ENCODE results near the gene DOCK4. TPM values are rescaled to one million over a fixed set of nuclear protein-coding genes. Genes with fewer than 3 reads are reported as not detected.

DOCK4 gene
- total and polyA plus RNA-seq, 5 donors from 2014 or later = 0.44 TPM; not detected in 4

GRCh38 chr7:111763221-111763801, 442.9 kb downstream of the DOCK4 start:
- no peak for ATAC-seq (ENCODE audit: low read depth in 2 of 2)

GRCh38 chr7:111762799-111763198, 443.4 kb downstream of the DOCK4 start:
- H3K36me3 Mint-ChIP-seq = no peaks in the 10 kb centered on the region
- no peaks in the 10 kb centered on the region for H3K36me3 ChIP-seq (ENCODE audit: control insufficient read depth, insufficient read depth, low read length)
- H3K27ac ChIP-seq (ENCODE audit: insufficient read depth, low read length, poor library complexity, severe bottlenecking) = no peak overlapping the region

More at GRCh38 chr7:111763221-111763801, 442.9 kb downstream of the DOCK4 start:
- Histone ChIP-seq H3K4me1 (ENCODE audit: control insufficient read depth, insufficient read depth, low read length, poor library complexity, severe bottlenecking) (no peaks in the 10 kb centered on the region), H3K9me3 (ENCODE audit: control insufficient read depth in 2 of 2, low read length in 2 of 2) (no peaks in the 10 kb centered on the region), H3K27me3 (ENCODE audit: control insufficient read depth, insufficient read depth, low read length) (no peaks in the 10 kb centered on the region), H3K4me3 (ENCODE audit: low read depth, low read length) (no peak overlapping the region), H3K36me3 (ENCODE audit: control insufficient read depth, insufficient read depth, low read length) (no peaks in the 10 kb centered on the region), H3K27ac (ENCODE audit: insufficient read depth, low read length, poor library complexity, severe bottlenecking) (no peak overlapping the region)
- DNase-seq = peak in 1 of 3 donors; percentile 9
- H3K27me3 Mint-ChIP-seq = peaks cover 11% of the 10 kb centered on the region
- no peak overlapping the region for H3K27ac Mint-ChIP-seq
- no peak overlapping the region for H3K4me3 Mint-ChIP-seq
- H3K4me1 Mint-ChIP-seq = no peaks in the 10 kb centered on the region
- no peaks in the 10 kb centered on the region for H3K9me3 Mint-ChIP-seq
- H3K36me3 Mint-ChIP-seq = no peaks in the 10 kb centered on the region

DNA sequence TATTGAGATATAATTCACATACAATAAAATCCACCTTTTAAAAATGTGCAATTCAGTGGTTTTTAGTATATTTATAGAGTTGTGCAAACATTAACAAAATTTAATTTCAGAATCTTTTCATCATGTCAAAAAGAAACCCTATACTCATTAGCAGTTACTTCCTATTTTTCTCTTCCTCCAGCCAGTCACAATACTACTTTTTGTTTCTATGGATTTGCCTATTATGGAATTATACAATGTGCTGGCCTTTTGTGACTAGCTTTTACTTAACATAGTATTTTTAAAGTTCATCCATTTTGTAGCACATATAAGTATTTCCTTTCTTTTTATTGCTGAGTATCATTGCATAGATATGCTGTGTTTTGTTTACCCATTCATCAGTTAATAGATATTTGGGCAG, 444.0 kb downstream of the DOCK4 start:
- no peak overlapping the region for H3K4me3 ChIP-seq (ENCODE audit: low read depth, low read length)
- Mint-ChIP-seq H3K27me3 (peaks cover 8% of the 10 kb centered on the region), H3K36me3 (no peaks in the 10 kb centered on the region), H3K4me3 (no peak overlapping the region), H3K4me1 (no peaks in the 10 kb centered on the region), H3K9me3 (no peaks in the 10 kb centered on the region), H3K27ac (no peak overlapping the region)
- H3K36me3 ChIP-seq (ENCODE audit: control insufficient read depth, insufficient read depth, low read length) = no peaks in the 10 kb centered on the region
- no peak for ATAC-seq (ENCODE audit: low read depth in 2 of 2)
- H3K27me3 ChIP-seq (ENCODE audit: control insufficient read depth, insufficient read depth, low read length) = no peaks in the 10 kb centered on the region
- DNase-seq = no peak
- no peaks in the 10 kb centered on the region for H3K4me1 ChIP-seq (ENCODE audit: control insufficient read depth, insufficient read depth, low read length, poor library complexity, severe bottlenecking)
- H3K27ac ChIP-seq (ENCODE audit: insufficient read depth, low read length, poor library complexity, severe bottlenecking) = no peak overlapping the region
- no peaks in the 10 kb centered on the region for H3K9me3 ChIP-seq (ENCODE audit: control insufficient read depth in 2 of 2, low read length in 2 of 2)

More at GRCh38 chr7:111762799-111763198, 443.4 kb downstream of the DOCK4 start:
- H3K4me1 ChIP-seq (ENCODE audit: control insufficient read depth, insufficient read depth, low read length, poor library complexity, severe bottlenecking) = no peaks in the 10 kb centered on the region
- ATAC-seq (ENCODE audit: low read depth in 2 of 2) (no peak), DNase-seq (no peak)
- no peaks in the 10 kb centered on the region for H3K9me3 ChIP-seq (ENCODE audit: control insufficient read depth in 2 of 2, low read length in 2 of 2)
- H3K27me3 ChIP-seq (ENCODE audit: control insufficient read depth, insufficient read depth, low read length) = no peaks in the 10 kb centered on the region
- Mint-ChIP-seq H3K27ac (no peak overlapping the region), H3K4me3 (no peak overlapping the region), H3K4me1 (no peaks in the 10 kb centered on the region), H3K9me3 (no peaks in the 10 kb centered on the region), H3K27me3 (peaks cover 11% of the 10 kb centered on the region)
- H3K4me3 ChIP-seq (ENCODE audit: low read depth, low read length) = no peak overlapping the region

GRCh38 chr7:111760043-111760442, 446.2 kb downstream of the DOCK4 start:
- Mint-ChIP-seq H3K4me1 (no peaks in the 10 kb centered on the region), H3K27me3 (peaks cover 7% of the 10 kb centered on the region)
- no peaks in the 10 kb centered on the region for H3K9me3 ChIP-seq (ENCODE audit: control insufficient read depth in 2 of 2, low read length in 2 of 2)

GRCh38 chr7:111758332-111758731, 447.9 kb downstream of the DOCK4 start:
- Mint-ChIP-seq H3K27ac (no peak overlapping the region), H3K4me1 (no peaks in the 10 kb centered on the region), H3K4me3 (no peak overlapping the region), H3K36me3 (no peaks in the 10 kb centered on the region), H3K9me3 (no peaks in the 10 kb centered on the region), H3K27me3 (no peaks in the 10 kb centered on the region)
- H3K27me3 ChIP-seq (ENCODE audit: control insufficient read depth, insufficient read depth, low read length) = no peaks in the 10 kb centered on the region
- H3K4me3 ChIP-seq (ENCODE audit: low read depth, low read length) = no peak overlapping the region
- ATAC-seq (ENCODE audit: low read depth in 2 of 2) = no peak
- no peaks in the 10 kb centered on the region for H3K4me1 ChIP-seq (ENCODE audit: control insufficient read depth, insufficient read depth, low read length, poor library complexity, severe bottlenecking)
- H3K9me3 ChIP-seq (ENCODE audit: control insufficient read depth in 2 of 2, low read length in 2 of 2) = no peaks in the 10 kb centered on the region
- no peaks in the 10 kb centered on the region for H3K36me3 ChIP-seq (ENCODE audit: control insufficient read depth, insufficient read depth, low read length)
- H3K27ac ChIP-seq (ENCODE audit: insufficient read depth, low read length, poor library complexity, severe bottlenecking) = no peak overlapping the region
- no peak for DNase-seq

More at GRCh38 chr7:111760043-111760442, 446.2 kb downstream of the DOCK4 start:
- DNase-seq (no peak), ATAC-seq (ENCODE audit: low read depth in 2 of 2) (no peak)
- Histone ChIP-seq H3K36me3 (ENCODE audit: control insufficient read depth, insufficient read depth, low read length) (no peaks in the 10 kb centered on the region), H3K4me3 (ENCODE audit: low read depth, low read length) (no peak overlapping the region), H3K27me3 (ENCODE audit: control insufficient read depth, insufficient read depth, low read length) (no peaks in the 10 kb centered on the region), H3K4me1 (ENCODE audit: control insufficient read depth, insufficient read depth, low read length, poor library complexity, severe bottlenecking) (no peaks in the 10 kb centered on the region), H3K27ac (ENCODE audit: insufficient read depth, low read length, poor library complexity, severe bottlenecking) (no peak overlapping the region)
- H3K9me3 Mint-ChIP-seq = no peaks in the 10 kb centered on the region
- H3K36me3 Mint-ChIP-seq = no peaks in the 10 kb centered on the region
- no peak overlapping the region for H3K4me3 Mint-ChIP-seq
- no peak overlapping the region for H3K27ac Mint-ChIP-seq

DNA sequence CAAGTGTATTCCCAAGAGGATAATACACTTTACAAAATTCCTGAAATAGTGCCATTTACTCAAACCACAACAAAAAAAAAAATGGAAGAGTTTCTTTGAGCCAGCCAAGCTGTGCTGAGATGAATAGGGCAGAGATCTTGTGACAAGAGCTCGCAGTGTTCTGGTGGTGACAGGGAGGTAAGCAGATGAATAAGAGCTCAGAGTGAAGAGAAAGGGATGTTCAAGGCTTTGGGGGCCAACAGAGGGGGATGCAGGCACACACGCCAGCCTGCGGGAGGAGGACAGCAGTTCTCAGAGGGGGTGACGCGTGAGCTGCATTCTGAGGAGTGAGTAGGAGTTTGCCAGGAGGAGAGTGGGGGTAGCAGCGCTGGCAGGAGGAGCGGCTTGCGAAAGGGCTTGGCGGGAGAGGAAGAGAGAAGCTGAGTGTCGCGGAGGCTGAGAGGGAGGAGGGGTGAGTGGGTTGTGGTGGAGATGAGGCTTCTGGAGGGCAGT, 449.5 kb downstream of the DOCK4 start:
- Mint-ChIP-seq H3K4me3 (no peak overlapping the region), H3K27me3 (no peaks in the 10 kb centered on the region), H3K4me1 (no peaks in the 10 kb centered on the region), H3K27ac (peak overlapping the region in 1 of 3 donors; percentile 92), H3K36me3 (no peaks in the 10 kb centered on the region), H3K9me3 (no peaks in the 10 kb centered on the region)
- Histone ChIP-seq H3K36me3 (ENCODE audit: control insufficient read depth, insufficient read depth, low read length) (no peaks in the 10 kb centered on the region), H3K9me3 (ENCODE audit: control insufficient read depth in 2 of 2, low read length in 2 of 2) (no peaks in the 10 kb centered on the region), H3K4me1 (ENCODE audit: control insufficient read depth, insufficient read depth, low read length, poor library complexity, severe bottlenecking) (no peaks in the 10 kb centered on the region), H3K27me3 (ENCODE audit: control insufficient read depth, insufficient read depth, low read length) (no peaks in the 10 kb centered on the region), H3K27ac (ENCODE audit: insufficient read depth, low read length, poor library complexity, severe bottlenecking) (no peak overlapping the region), H3K4me3 (ENCODE audit: low read depth, low read length) (no peak overlapping the region)
- DNase-seq (no peak), ATAC-seq (ENCODE audit: low read depth in 2 of 2) (no peak)

DNA sequence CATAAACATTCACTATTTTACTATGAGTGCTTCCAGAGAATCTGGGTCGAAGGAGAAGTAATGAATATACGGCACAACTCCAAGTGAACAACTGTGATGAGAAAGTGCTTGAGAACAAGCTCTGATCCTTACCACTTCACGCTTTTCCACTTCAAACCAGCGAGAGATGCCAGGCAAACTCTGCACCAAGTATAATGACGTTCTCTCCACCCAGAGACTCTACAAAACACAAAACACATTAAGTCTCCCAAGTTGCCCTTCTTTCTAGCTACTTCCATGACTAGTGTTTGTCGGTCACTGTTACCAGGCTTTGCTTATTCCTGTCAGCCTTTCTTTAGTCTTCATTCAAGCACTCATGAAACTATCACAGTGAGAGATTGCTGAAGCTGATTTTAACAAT, 450.8 kb downstream of the DOCK4 start:
- no peaks in the 10 kb centered on the region for H3K27me3 Mint-ChIP-seq
- DNase-seq (no peak), ATAC-seq (ENCODE audit: low read depth in 2 of 2) (no peak)
- no peak overlapping the region for H3K4me3 ChIP-seq (ENCODE audit: low read depth, low read length)
- no peaks in the 10 kb centered on the region for H3K4me1 Mint-ChIP-seq
- no peak overlapping the region for H3K27ac ChIP-seq (ENCODE audit: insufficient read depth, low read length, poor library complexity, severe bottlenecking)
- no peak overlapping the region for H3K27ac Mint-ChIP-seq
- H3K9me3 ChIP-seq (ENCODE audit: control insufficient read depth in 2 of 2, low read length in 2 of 2) = no peaks in the 10 kb centered on the region
- no peaks in the 10 kb centered on the region for H3K4me1 ChIP-seq (ENCODE audit: control insufficient read depth, insufficient read depth, low read length, poor library complexity, severe bottlenecking)
- H3K4me3 Mint-ChIP-seq = no peak overlapping the region
- no peaks in the 10 kb centered on the region for H3K9me3 Mint-ChIP-seq
- H3K36me3 ChIP-seq (ENCODE audit: control insufficient read depth, insufficient read depth, low read length) = no peaks in the 10 kb centered on the region
- no peaks in the 10 kb centered on the region for H3K36me3 Mint-ChIP-seq
- no peaks in the 10 kb centered on the region for H3K27me3 ChIP-seq (ENCODE audit: control insufficient read depth, insufficient read depth, low read length)

GRCh38 chr7:111753968-111754367, 452.2 kb downstream of the DOCK4 start:
- Mint-ChIP-seq H3K27ac (no peak overlapping the region), H3K36me3 (no peaks in the 10 kb centered on the region), H3K9me3 (no peaks in the 10 kb centered on the region), H3K4me3 (no peak overlapping the region), H3K4me1 (no peaks in the 10 kb centered on the region), H3K27me3 (no peaks in the 10 kb centered on the region)
- Histone ChIP-seq H3K9me3 (ENCODE audit: control insufficient read depth in 2 of 2, low read length in 2 of 2) (no peaks in the 10 kb centered on the region), H3K27ac (ENCODE audit: insufficient read depth, low read length, poor library complexity, severe bottlenecking) (no peak overlapping the region), H3K4me3 (ENCODE audit: low read depth, low read length) (no peak overlapping the region), H3K36me3 (ENCODE audit: control insufficient read depth, insufficient read depth, low read length) (no peaks in the 10 kb centered on the region), H3K27me3 (ENCODE audit: control insufficient read depth, insufficient read depth, low read length) (no peaks in the 10 kb centered on the region), H3K4me1 (ENCODE audit: control insufficient read depth, insufficient read depth, low read length, poor library complexity, severe bottlenecking) (no peaks in the 10 kb centered on the region)
- DNase-seq = no peak
- ATAC-seq (ENCODE audit: low read depth in 2 of 2) = no peak
